K562 (cell line): ENCODE results near the gene DAAM1. TPM values are rescaled to one million over a fixed set of nuclear protein-coding genes. Genes with fewer than 3 reads are reported as not detected.

Experiments
- BHLHE40 ChIP-seq: IDR thresholded peaks from 2 replicates; pipeline ENCODE4 v1.6.1; 2011; ENCODE audit warnings: low read length, improper control_type of control experiment
- CBX3 ChIP-seq, 2 experiments: IDR thresholded peaks; 1 replicate in 1 of 2; 2 replicates in 1 of 2; pipeline ENCODE4 v1.6.1; 2012; ENCODE audit warnings: inconsistent platforms in 2 of 2, low read length in 2 of 2, borderline replicate concordance in 1 of 2, control low read depth in 1 of 2
- CEBPG ChIP-seq, 3 experiments: fragments of 200-800 bp in 1 of 3; sonication (Bioruptor generic) in 1 of 3; sonication (generic) in 1 of 3; formaldehyde crosslinking in 1 of 3; IDR thresholded peaks in 2 of 3; conservative IDR thresholded peaks in 1 of 3; 2 replicates each; pipeline versions ENCODE4 v1.6.1 to v1.8.0; 2016 to 2022; ENCODE audit warnings: missing compliant biosample characterization in 2 of 3, missing genetic modification characterization in 2 of 3, mild to moderate bottlenecking in 1 of 3, missing genetic modification reagents in 1 of 3
- CREM ChIP-seq: IDR thresholded peaks from 2 replicates; pipeline ENCODE4 v1.6.1; 2014; ENCODE audit warnings: antibody characterized with exemption, low read depth
- E2F3 ChIP-seq: fragments of 250-450 bp; sonication (Bioruptor Pico); IDR thresholded peaks from 2 replicates; pipeline ENCODE4 v1.4.0; 2020; ENCODE audit warnings: mild to moderate bottlenecking
- EP300 ChIP-seq: IDR thresholded peaks from 2 replicates; pipeline ENCODE4 v1.6.1; 2012; ENCODE audit warnings: low read length, improper control_type of control experiment
- EP400 ChIP-seq: fragments of 450-650 bp; IDR thresholded peaks from 2 replicates; pipeline ENCODE4 v1.6.1; 2017; ENCODE audit warnings: antibody characterized with exemption, mild to moderate bottlenecking, moderate library complexity
- FOXM1 ChIP-seq, 2 experiments: fragments of 450-650 bp in 1 of 2; sonication (generic) in 1 of 2; formaldehyde crosslinking in 1 of 2; IDR thresholded peaks; 2 replicates each; pipeline versions ENCODE4 v1.6.1 to v1.9.0; 2017 to 2022; ENCODE audit warnings: low read depth in 2 of 2, mild to moderate bottlenecking in 2 of 2, missing genetic modification reagents in 1 of 2, moderate library complexity in 1 of 2
- HMGN3 ChIP-seq: IDR thresholded peaks from 2 replicates; pipeline ENCODE4 v1.6.1; 2011; ENCODE audit warnings: borderline replicate concordance, low read depth, mild to moderate bottlenecking, mixed read lengths, low read length; ENCODE audit not compliant: insufficient read length; ENCODE audit errors: extremely low read depth
- JUND ChIP-seq, 2 experiments: IDR thresholded peaks; 2 replicates in 1 of 2; 3 replicates in 1 of 2; pipeline ENCODE4 v1.6.1; 2011; ENCODE audit warnings: borderline replicate concordance in 2 of 2, low read depth in 2 of 2, low read length in 2 of 2, improper control_type of control experiment in 1 of 2, missing biosample characterization in 1 of 2, missing genetic modification characterization in 1 of 2, missing genetic modification reagents in 1 of 2
- KDM5B ChIP-seq: fragments of 200-600 bp; sonication (generic); IDR thresholded peaks from 2 replicates; pipeline ENCODE4 v1.6.1; 2012; ENCODE audit warnings: low read depth, mild to moderate bottlenecking, moderate library complexity, low read length, control low read depth, inconsistent platforms; ENCODE audit not compliant: insufficient replicate concordance
- MECOM ChIP-seq: fragments of 250-450 bp; sonication (Bioruptor Pico); IDR thresholded peaks from 2 replicates; pipeline ENCODE4 v1.8.0; 2022; ENCODE audit warnings: inconsistent platforms
- MYC ChIP-seq, 2 experiments: fragments of 250-450 bp in 1 of 2; sonication (Bioruptor Pico) in 1 of 2; IDR thresholded peaks; 2 replicates each; pipeline versions ENCODE4 v1.5.1 to v1.6.1; 2012 to 2021; ENCODE audit warnings: low read depth in 2 of 2, borderline replicate concordance in 1 of 2, improper control_type of control experiment in 1 of 2, low read length in 1 of 2, mild to moderate bottlenecking in 1 of 2, moderate library complexity in 1 of 2
- NFE2 ChIP-seq: IDR thresholded peaks from 2 replicates; pipeline ENCODE4 v1.6.1; 2014; ENCODE audit warnings: antibody characterized with exemption, low read depth
- RFX7 ChIP-seq: fragments of 250-450 bp; sonication (Bioruptor Pico); IDR thresholded peaks from 2 replicates; pipeline ENCODE4 v1.5.1; 2021; ENCODE audit warnings: mild to moderate bottlenecking
- ZNF165 ChIP-seq: fragments of 250-450 bp; sonication (Bioruptor Pico); IDR thresholded peaks from 2 replicates; pipeline ENCODE4 v1.4.0; 2020; ENCODE audit warnings: borderline replicate concordance
- ZNF174 ChIP-seq: fragments of 250-450 bp; sonication (Bioruptor Pico); IDR thresholded peaks from 2 replicates; pipeline ENCODE4 v1.4.0; 2020; ENCODE audit warnings: mild to moderate bottlenecking
- polyA plus RNA-seq, 8 experiments: library from polyadenylated mRNA; depleted of rRNA in 4 of 8; stranded (reverse) in 5 of 8; unstranded in 3 of 8; fragments of >200 nt; fragmentation: Nextera tagmentation in 2 of 8; fragmentation: Illumina TruSeq in 1 of 8; extraction: Ambion mirVana in 2 of 8; extraction: Trizol in 1 of 8; gene quantifications; 2 replicates each; pipeline versions ENCODE4 v1.2.1 to v1.2.3, GENCODE V29; 2011 to 2014; ENCODE audit warnings: inconsistent platforms in 1 of 8, missing spikeins in 1 of 8
- total RNA-seq, 7 experiments: library from RNA; depleted of rRNA in 6 of 7; stranded (reverse); fragments of >200 nt in 6 of 7; fragmentation: Illumina TruSeq in 2 of 7; extraction: Trizol in 2 of 7; gene quantifications; 2 replicates each; pipeline versions ENCODE4 v1.2.1 to v1.2.3, GENCODE V29; 2011 to 2021; ENCODE audit warnings: low replicate concordance in 1 of 7
- TF ChIP-seq, protein P1 (sequence below): fragments of 450-650 bp; IDR thresholded peaks from 2 replicates; pipeline ENCODE4 v1.6.1; 2016
- TF ChIP-seq, protein P2 (sequence below): sonication (generic); formaldehyde crosslinking; IDR thresholded peaks from 2 replicates; pipeline ENCODE4 v1.4.0; 2020; ENCODE audit warnings: mild to moderate bottlenecking, missing genetic modification reagents
- TF ChIP-seq, protein P3 (sequence below): IDR thresholded peaks from 2 replicates; pipeline ENCODE4 v1.6.1; 2016; ENCODE audit warnings: missing genetic modification characterization, missing compliant biosample characterization

The DAAM1 gene
- total and polyA plus RNA-seq, 9 of the 15 experiments (the other 6 are each of a cell fraction or from before 2014, with no cell fraction given) = 3.6 to 11.6 (median 6.7) TPM

DNA sequence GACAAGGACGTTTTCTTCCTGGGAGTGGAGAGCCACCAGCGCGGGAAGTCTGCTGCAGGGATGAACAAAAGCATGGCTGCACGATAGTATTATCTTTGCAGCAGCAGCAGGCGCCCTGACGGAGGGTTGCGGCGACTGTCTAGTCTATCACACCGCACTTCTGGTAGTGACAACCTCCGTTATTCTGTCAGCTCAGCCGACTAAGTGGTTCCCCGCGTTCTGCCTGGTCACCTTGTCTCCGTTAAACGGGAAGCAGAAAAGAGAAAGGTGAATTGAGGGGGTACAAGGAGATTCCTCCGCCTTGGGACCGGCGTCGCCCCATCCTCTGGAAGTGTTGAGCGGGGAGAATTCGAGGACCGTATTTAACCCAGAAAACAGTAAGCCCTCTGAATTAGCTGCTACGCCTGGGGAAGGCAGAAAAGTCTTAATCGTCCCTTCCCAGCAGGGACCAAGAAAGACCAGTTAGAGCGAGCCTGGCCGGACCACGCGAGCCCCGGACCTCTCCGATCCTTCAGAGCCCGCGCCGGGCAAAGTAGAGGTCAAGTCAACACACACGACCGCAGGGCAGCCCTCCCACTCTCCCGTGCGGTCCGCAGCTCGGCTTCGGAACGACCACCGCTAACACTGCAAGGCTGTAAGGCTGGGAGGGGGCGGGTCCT lies 536 bp upstream of the DAAM1 start (continued):
- TF ChIP-seq HMGN3 (no peak), FOXM1 (IDR thresholded peaks at IDR 0.05; ENCODE audit: low read depth) (peak; percentile 63; the same call in 1 of the 2 replicates), FOXM1 (CRISPR knock-in tag; IDR thresholded peaks at IDR 0.05; ENCODE audit: low read depth) (no peak), RFX7 (CRISPR knock-in tag) (no peak), EP300 (peak; percentile 70; the same call in 1 of the 2 replicates), CBX3 (IDR thresholded peaks at IDR 0.05; ENCODE audit: borderline replicate concordance in 1 of 2, low read length in 2 of 2) (no peak; a peak in 1 of 3 replicates), MYC (IDR thresholded peaks at IDR 0.05; ENCODE audit: low read depth, low read length) (peak; percentile 20; the same call in 1 of the 2 replicates), MYC (CRISPR knock-in tag; IDR thresholded peaks at IDR 0.05; ENCODE audit: borderline replicate concordance, low read depth) (no peak), CREM (peak; percentile 75), ZNF165 (CRISPR knock-in tag) (no peak), CEBPG (CRISPR knock-in tag; IDR thresholded peaks at IDR 0.05) (no peak), CEBPG (tag; conservative IDR thresholded peaks at IDR 0.05 in 1 of 2, IDR thresholded peaks at IDR 0.05 in 1 of 2) (no peak), ZNF174 (CRISPR knock-in tag) (no peak), BHLHE40 (peak; percentile 78), EP400 (peak; percentile 34; the same call in 1 of the 2 replicates), E2F3 (0 out of 2 replicates have a peak, but pooled peaks have one; percentile 31), JUND (IDR thresholded peaks at IDR 0.05; ENCODE audit: borderline replicate concordance, low read depth, low read length) (no peak), JUND (tag; IDR thresholded peaks at IDR 0.05; ENCODE audit: borderline replicate concordance, low read depth, low read length) (peak; percentile 38; the same call in 1 of the 3 replicates), MECOM (CRISPR knock-in tag) (0 out of 2 replicates have a peak, but pooled peaks have one; percentile 20), KDM5B (peak; percentile 52), NFE2 (peak; percentile 48; the same call in 1 of the 2 replicates)
- TF ChIP-seq, protein P1, sequence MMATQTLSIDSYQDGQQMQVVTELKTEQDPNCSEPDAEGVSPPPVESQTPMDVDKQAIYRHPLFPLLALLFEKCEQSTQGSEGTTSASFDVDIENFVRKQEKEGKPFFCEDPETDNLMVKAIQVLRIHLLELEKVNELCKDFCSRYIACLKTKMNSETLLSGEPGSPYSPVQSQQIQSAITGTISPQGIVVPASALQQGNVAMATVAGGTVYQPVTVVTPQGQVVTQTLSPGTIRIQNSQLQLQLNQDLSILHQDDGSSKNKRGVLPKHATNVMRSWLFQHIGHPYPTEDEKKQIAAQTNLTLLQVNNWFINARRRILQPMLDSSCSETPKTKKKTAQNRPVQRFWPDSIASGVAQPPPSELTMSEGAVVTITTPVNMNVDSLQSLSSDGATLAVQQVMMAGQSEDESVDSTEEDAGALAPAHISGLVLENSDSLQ = peak; percentile 39; the same call in 1 of the 2 replicates
- TF ChIP-seq, protein P2, sequence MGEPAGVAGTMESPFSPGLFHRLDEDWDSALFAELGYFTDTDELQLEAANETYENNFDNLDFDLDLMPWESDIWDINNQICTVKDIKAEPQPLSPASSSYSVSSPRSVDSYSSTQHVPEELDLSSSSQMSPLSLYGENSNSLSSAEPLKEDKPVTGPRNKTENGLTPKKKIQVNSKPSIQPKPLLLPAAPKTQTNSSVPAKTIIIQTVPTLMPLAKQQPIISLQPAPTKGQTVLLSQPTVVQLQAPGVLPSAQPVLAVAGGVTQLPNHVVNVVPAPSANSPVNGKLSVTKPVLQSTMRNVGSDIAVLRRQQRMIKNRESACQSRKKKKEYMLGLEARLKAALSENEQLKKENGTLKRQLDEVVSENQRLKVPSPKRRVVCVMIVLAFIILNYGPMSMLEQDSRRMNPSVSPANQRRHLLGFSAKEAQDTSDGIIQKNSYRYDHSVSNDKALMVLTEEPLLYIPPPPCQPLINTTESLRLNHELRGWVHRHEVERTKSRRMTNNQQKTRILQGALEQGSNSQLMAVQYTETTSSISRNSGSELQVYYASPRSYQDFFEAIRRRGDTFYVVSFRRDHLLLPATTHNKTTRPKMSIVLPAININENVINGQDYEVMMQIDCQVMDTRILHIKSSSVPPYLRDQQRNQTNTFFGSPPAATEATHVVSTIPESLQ = no peak
- TF ChIP-seq, protein P3, sequence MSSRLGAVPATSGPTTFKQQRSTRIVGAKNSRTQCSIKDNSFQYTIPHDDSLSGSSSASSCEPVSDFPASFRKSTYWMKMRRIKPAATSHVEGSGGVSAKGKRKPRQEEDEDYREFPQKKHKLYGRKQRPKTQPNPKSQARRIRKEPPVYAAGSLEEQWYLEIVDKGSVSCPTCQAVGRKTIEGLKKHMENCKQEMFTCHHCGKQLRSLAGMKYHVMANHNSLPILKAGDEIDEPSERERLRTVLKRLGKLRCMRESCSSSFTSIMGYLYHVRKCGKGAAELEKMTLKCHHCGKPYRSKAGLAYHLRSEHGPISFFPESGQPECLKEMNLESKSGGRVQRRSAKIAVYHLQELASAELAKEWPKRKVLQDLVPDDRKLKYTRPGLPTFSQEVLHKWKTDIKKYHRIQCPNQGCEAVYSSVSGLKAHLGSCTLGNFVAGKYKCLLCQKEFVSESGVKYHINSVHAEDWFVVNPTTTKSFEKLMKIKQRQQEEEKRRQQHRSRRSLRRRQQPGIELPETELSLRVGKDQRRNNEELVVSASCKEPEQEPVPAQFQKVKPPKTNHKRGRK = no peak
